Myocyte (in vitro differentiated cells): Measurements from ENCODE around the gene TNFAIP2. TPM values are rescaled to one million over a fixed set of nuclear protein-coding genes. Genes with fewer than 3 reads are reported as not detected.

Source experiments
- DNase-seq: peaks from one replicate; pipeline ENCODE4 v3.0.0-alpha.2; 2012; ENCODE audit warnings: low read depth
- total RNA-seq: library from RNA; depleted of rRNA; stranded (reverse); fragments of >200 nt; gene quantifications from 2 replicates; pipeline ENCODE4 v1.2.3, GENCODE V29; 2014

The TNFAIP2 gene
- total RNA-seq, 1 donor from 2014 or later, result 76.6 TPM

- no peak for DNase-seq
Measured at GRCh38 chr14:103134405-103134804, 11.1 kb downstream of the TNFAIP2 start.

DNA sequence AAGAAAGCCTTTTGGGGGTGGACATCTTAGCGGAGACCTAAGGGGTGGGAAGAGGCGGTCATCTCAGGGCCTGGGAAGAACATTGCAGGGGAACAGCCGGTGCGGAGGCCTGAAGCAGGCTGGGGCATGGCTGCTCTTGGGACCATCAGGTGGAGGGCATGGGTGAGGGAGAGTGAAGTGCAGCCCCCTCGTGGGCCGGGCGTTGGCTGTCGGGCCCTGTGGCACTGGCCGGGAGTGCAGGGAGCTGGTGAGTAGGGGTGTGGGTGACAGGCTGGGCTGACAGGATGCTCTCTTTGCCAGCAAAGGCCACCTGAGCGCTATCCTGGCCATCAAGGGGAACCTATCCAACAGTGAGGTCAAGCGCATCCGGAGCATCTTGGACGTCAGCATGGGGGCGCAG lies 11.7 kb downstream of the TNFAIP2 start:
- no peak for DNase-seq

GRCh38 chr14:103135333-103136260 lies 12.3 kb downstream of the TNFAIP2 start:
- no peak for DNase-seq

DNA sequence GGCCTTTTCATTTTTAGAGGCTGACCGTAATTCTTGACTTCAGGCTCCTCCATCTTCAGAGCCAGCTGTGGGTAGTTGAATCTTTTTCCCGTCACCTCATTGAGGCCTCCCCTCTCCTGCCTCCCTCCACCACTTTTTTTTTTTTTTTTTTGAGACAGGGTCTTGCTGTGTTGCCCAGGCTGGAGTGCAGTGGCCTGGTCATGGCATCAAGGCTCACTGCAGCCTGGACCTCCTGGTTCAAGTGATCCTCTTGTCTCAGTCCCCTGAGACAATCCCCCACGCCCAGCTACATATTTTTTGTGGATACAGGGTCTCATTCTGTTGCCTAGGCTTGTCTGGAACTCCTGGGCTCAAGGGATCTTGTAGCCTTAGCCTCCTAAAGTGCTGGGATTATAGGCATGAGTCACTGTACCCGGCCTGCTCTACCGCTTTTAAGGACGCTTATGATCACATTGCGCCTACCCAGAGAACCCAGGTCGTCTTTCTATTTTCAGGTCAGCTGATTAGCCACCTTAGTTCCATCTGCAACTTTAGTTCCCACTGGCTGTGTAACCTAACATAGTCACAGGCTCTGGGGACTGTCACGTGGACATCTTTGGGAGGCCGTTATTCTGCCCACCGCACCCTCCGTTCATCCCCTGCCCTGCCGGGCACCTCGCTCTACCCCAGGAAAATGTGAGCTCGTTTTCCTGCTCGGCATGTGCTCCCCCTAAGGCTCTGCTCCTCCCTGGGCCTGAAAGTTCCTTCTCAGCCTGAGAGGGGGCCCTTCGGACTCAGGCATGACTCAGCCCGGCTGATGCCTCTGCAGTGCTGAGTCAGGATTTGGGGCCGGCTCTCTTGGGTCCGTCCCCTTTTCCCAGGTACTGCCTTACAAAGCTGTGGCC lies 13.4 kb downstream of the TNFAIP2 start:
- DNase-seq, result peak; percentile 62

DNA sequence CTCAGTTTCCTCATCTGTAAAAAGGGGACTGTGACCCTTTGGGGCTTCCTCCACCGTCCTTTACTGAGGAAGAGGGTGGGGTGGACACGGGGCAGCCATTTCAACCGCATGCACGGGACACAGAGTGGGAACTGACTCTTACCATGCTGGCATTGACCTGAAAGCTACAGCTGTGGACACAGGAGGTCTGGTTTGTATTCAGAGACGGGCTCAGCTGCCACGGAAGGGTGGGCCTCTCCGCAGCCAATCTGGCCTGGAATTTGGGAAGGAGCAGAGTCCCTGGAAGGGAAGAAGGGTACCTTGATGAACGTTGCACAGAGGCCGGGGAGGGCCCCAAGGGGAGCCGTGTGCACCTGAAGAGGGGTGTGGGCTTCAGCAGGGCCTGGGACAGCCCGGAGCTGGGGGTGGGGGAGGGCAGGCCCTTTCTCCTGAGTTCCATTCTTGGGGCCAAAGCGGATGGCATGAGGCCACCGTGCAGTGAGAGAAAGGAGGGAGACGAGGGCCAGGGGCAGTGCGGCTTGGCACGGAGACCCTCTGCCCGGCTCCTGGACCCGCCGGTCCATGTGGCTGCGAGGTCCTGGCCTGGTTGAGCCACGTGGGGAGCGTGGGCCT lies 14.5 kb downstream of the TNFAIP2 start:
- no peak for DNase-seq

GRCh38 chr14:103138301-103139131 lies 15.3 kb downstream of the TNFAIP2 start:
- DNase-seq, result no peak

- DNase-seq, result no peak
Measured at GRCh38 chr14:103139132-103140025, 16.1 kb downstream of the TNFAIP2 start.

DNA sequence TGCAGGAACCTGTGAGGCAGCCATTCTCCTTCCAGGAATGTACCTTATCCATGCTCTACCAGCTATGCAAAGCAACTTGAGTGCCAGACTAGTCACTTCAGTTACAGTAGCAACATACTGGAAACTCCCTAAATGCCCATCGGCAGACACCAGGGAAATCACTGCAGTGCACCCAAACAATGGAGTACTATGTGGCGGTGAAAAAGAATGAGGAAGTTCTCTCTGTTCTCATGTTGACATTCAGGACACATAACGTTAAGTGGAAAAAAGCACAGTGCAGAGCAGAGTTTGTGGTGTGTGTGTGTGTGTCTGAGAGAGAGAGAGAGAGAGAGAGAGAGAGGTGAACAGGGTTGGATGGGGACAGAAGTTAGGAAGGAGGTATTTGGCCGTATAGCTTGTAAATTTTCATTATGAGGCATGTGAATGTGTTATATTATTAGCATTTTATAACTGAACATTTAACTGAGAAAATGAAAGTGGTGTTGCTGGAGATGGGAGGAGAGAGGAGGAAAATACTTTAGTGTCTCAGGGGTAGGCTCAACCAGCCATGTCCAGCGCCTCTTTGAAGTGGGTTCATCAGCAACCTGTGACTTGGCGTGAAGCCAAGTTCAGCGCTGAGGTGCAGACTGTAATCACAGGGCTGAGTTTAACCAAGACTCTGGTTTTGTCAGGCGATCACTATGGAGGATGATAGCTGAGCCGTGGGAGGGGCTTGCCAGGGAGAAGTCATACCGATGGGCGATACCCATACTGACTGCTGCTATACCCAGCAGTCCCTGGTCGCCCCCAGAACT lies 17.3 kb downstream of the TNFAIP2 start:
- no peak for DNase-seq

GRCh38 chr14:103141117-103141796 lies 18.0 kb downstream of the TNFAIP2 start:
- peak; percentile 66 for DNase-seq

- DNase-seq, result no peak
Measured at GRCh38 chr14:103142026-103142425, 18.8 kb downstream of the TNFAIP2 start.

GRCh38 chr14:103142721-103143302 lies 19.6 kb downstream of the TNFAIP2 start:
- no peak for DNase-seq

GRCh38 chr14:103143506-103143905 lies 20.2 kb downstream of the TNFAIP2 start:
- DNase-seq, result no peak

DNA sequence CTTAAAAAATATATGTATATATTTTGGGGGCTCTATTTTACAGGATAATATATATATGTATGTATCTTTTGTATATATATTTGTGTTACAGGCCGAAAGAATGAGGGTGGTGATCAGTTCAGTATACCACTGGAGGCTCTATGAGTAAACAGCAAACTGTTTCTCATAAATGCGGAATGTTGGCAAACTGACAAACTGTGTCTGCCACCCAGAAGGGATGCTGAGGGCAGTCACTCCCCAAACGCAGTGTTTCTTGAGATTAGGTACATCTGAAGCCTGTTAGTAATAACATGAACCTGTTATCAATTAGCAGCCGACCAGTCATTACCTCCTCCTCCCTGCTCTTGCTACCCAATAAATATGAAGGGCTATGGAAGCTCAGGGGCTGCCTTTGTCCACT lies 20.8 kb downstream of the TNFAIP2 start:
- peak; percentile 58 for DNase-seq

- no peak for DNase-seq
Measured at GRCh38 chr14:103146141-103146709, 23.0 kb downstream of the TNFAIP2 start.

DNA sequence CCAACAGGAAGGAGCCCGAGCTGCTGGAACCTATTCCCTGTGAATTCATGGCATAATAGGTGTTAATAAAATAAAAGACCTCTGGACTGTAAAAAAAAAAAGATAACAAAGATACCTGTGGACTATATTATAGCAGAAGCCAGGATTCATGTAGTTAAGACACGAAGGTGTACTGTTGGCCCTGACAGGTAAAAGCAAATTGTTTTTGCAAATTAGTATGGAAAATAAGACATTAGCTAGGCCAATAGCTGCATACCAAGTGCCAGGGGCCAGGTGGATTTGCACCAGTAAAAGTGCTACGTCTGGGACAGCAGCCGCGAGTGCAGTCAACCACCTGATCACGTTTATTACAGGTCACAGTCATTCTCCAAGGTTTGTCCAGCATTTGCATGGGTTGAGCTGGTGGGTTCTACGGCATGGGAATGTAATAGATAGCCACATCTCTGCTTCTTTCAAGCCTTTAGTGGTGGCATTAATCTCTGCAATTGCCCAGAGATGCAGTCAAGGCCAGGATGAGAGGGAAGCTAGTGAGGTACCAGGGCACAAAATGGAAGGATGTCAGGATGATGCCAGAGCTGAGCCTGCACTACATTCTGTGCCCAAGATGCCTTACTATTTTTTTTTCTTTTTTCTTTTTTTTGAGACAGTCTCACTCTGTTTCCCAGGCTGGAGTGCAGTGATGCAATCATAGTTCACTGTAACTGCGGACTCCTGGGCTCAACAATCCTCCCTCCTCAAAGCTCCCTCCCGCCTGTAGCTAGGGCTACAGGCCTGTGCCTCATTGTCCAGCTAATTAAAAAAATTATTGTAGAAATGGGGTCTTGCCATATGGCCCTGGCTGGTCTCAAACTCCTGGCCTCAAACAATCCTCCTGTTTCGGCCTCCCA lies 26.3 kb downstream of the TNFAIP2 start:
- DNase-seq, result no peak

GRCh38 chr14:103151270-103151945 lies 28.1 kb downstream of the TNFAIP2 start:
- DNase-seq, result no peak
